ENCODE results near the gene ARHGAP27. TPM values are rescaled to one million over a fixed set of nuclear protein-coding genes. Genes with fewer than 3 reads are reported as not detected.

The ARHGAP27 gene
- total RNA-seq, 1 experiment from 2014 or later, result 104 TPM

GRCh38 chr17:45433159-45433535 is 477 bp upstream of the ARHGAP27 start:
- Mint-ChIP-seq H3K4me3 (ENCODE audit: low read depth, unreplicated experiment) (peak overlapping the region; percentile 93), H3K36me3 (ENCODE audit: insufficient read depth, unreplicated experiment) (peaks cover 85% of the 10 kb centered on the region), H3K27me3 (ENCODE audit: unreplicated experiment) (no peaks in the 10 kb centered on the region), H3K27ac (ENCODE audit: unreplicated experiment) (peak overlapping the region; percentile 61), H3K4me1 (ENCODE audit: low read depth, unreplicated experiment) (peaks cover 16% of the 10 kb centered on the region), H3K9me3 (ENCODE audit: low read depth, unreplicated experiment) (no peaks in the 10 kb centered on the region)
- no peak for TF ChIP-seq CTCF (IDR thresholded peaks at IDR 0.05; ENCODE audit: unreplicated experiment)
- CTCF ChIA-PET, result no interaction called here
- intact Hi-C loops (cut with micrococcal nuclease; ENCODE audit: unreplicated experiment), result no loop called here
- no peak for DNase-seq
- no TSS peak for BruUV-seq (replicated peaks)

GRCh38 chr17:45431531-45432404 is 902 bp downstream of the ARHGAP27 start:
- Mint-ChIP-seq H3K4me1 (ENCODE audit: low read depth, unreplicated experiment) (peaks cover 29% of the 10 kb centered on the region), H3K27me3 (ENCODE audit: unreplicated experiment) (no peaks in the 10 kb centered on the region), H3K27ac (ENCODE audit: unreplicated experiment) (peak overlapping the region; percentile 83), H3K36me3 (ENCODE audit: insufficient read depth, unreplicated experiment) (peaks cover 85% of the 10 kb centered on the region), H3K4me3 (ENCODE audit: low read depth, unreplicated experiment) (peak overlapping the region; percentile 93), H3K9me3 (ENCODE audit: low read depth, unreplicated experiment) (no peaks in the 10 kb centered on the region)
- DNase-seq, result peak; percentile 99
- CTCF ChIA-PET, result interaction anchor here (0.6 to 1.7 kb wide), 5 partner anchors 9 to 213 kb away, joined by 3 to 10 read pairs (median 3); no protein-coding TSS in a partner anchor
- no peak for TF ChIP-seq CTCF (IDR thresholded peaks at IDR 0.05; ENCODE audit: unreplicated experiment)
- intact Hi-C loops (cut with micrococcal nuclease; ENCODE audit: unreplicated experiment), result no loop called here
- BruUV-seq (replicated peaks), result TSS peak; percentile 75

GRCh38 chr17:45430738-45431530 is 1.7 kb downstream of the ARHGAP27 start:
- H3K4me1 Mint-ChIP-seq (ENCODE audit: low read depth, unreplicated experiment), result peaks cover 38% of the 10 kb centered on the region
- peaks cover 77% of the 10 kb centered on the region for H3K36me3 Mint-ChIP-seq (ENCODE audit: insufficient read depth, unreplicated experiment)
- CTCF ChIA-PET, result interaction anchor here (0.9 to 1.7 kb wide), 3 partner anchors 10 to 212 kb away, joined by 3 to 10 read pairs (median 3); no protein-coding TSS in a partner anchor
- H3K9me3 Mint-ChIP-seq (ENCODE audit: low read depth, unreplicated experiment), result no peaks in the 10 kb centered on the region
- no peak for TF ChIP-seq CTCF (IDR thresholded peaks at IDR 0.05; ENCODE audit: unreplicated experiment)
- intact Hi-C loops (cut with micrococcal nuclease; ENCODE audit: unreplicated experiment), result no loop called here
- no peaks in the 10 kb centered on the region for H3K27me3 Mint-ChIP-seq (ENCODE audit: unreplicated experiment)
- peak overlapping the region; percentile 93 for H3K4me3 Mint-ChIP-seq (ENCODE audit: low read depth, unreplicated experiment)
- DNase-seq, result peak; percentile 94
- H3K27ac Mint-ChIP-seq (ENCODE audit: unreplicated experiment), result peak overlapping the region; percentile 83
- no TSS peak for BruUV-seq (replicated peaks)

- DNase-seq, result no peak
- intact Hi-C loops (cut with micrococcal nuclease; ENCODE audit: unreplicated experiment), result no loop called here
- Mint-ChIP-seq H3K27ac (ENCODE audit: unreplicated experiment) (peak overlapping the region; percentile 83), H3K27me3 (ENCODE audit: unreplicated experiment) (no peaks in the 10 kb centered on the region), H3K9me3 (ENCODE audit: low read depth, unreplicated experiment) (no peaks in the 10 kb centered on the region), H3K4me1 (ENCODE audit: low read depth, unreplicated experiment) (peaks cover 45% of the 10 kb centered on the region), H3K4me3 (ENCODE audit: low read depth, unreplicated experiment) (peak overlapping the region; percentile 93), H3K36me3 (ENCODE audit: insufficient read depth, unreplicated experiment) (peaks cover 77% of the 10 kb centered on the region)
- CTCF ChIA-PET, result interaction anchor here (1.7 kb wide), 1 partner anchor 11 kb away, joined by 10 read pairs; no protein-coding TSS in a partner anchor
- BruUV-seq (replicated peaks), result TSS peak; percentile 31
- TF ChIP-seq CTCF (IDR thresholded peaks at IDR 0.05; ENCODE audit: unreplicated experiment), result no peak
These were observed 2.5 kb downstream of the ARHGAP27 start for GRCh38 chr17:45430006-45430737.

Measured in Calu3 (cell line).